Cardiac muscle cell (in vitro differentiated cells and primary cell): ENCODE results near the gene RYR1. TPM values are rescaled to one million over a fixed set of nuclear protein-coding genes. Genes with fewer than 3 reads are reported as not detected.
"Not testable (repeated sequence)": the region's sequence is repeated elsewhere in the genome, so short reads cannot be mapped to it uniquely, and the experiment has no call there.

Source experiments
- DNase-seq, 2 donors: peaks; one replicate each; pipeline versions ENCODE4 v3.0.0 to v3.0.0-alpha.2; 2010 to 2017; ENCODE audit warnings: low read depth in 1 of 2, low spot score in 1 of 2
- H3K27ac ChIP-seq: fragments of 200-600 bp; sonication (generic); 2 replicates; pipeline ENCODE4 v1.5.1; 2016
- H3K27me3 ChIP-seq: fragments of 200-600 bp; sonication (generic); 2 replicates; pipeline ENCODE4 v1.6.0; 2016; ENCODE audit warnings: control low read depth
- H3K36me3 ChIP-seq: fragments of 200-600 bp; sonication (generic); 2 replicates; pipeline ENCODE4 v1.5.1; 2016; ENCODE audit warnings: control low read depth
- H3K4me1 ChIP-seq: fragments of 200-600 bp; sonication (generic); 2 replicates; pipeline ENCODE4 v1.8.1; 2017; ENCODE audit warnings: low read depth, mild to moderate bottlenecking, mixed run types
- H3K4me3 ChIP-seq: fragments of 200-600 bp; sonication (generic); 2 replicates; pipeline ENCODE4 v1.5.1; 2016; ENCODE audit warnings: mild to moderate bottlenecking
- H3K9me3 ChIP-seq: fragments of 200-600 bp; sonication (generic); 2 replicates; pipeline ENCODE4 v1.5.1; 2017; ENCODE audit warnings: low read depth, mild to moderate bottlenecking, control low read depth
- CTCF ChIP-seq: IDR thresholded peaks from 2 replicates; pipeline ENCODE4 v1.5.1; 2012; ENCODE audit warnings: low read depth, mild to moderate bottlenecking, low read length
- polyA plus RNA-seq: library from polyadenylated mRNA; unstranded; fragments of >200 nt; fragmentation: Nextera tagmentation; extraction: Ambion mirVana; gene quantifications from 2 replicates; pipeline ENCODE4 v1.2.1, GENCODE V29; 2016
- total RNA-seq: library from RNA; depleted of rRNA; stranded (reverse); fragments of >200 nt; gene quantifications from 2 replicates; pipeline ENCODE4 v1.2.3, GENCODE V29; 2016

The RYR1 gene
- total and polyA plus RNA-seq, 2 experiments from 2014 or later = 0.71 to 12.8 TPM

GRCh38 chr19:38550376-38550775, 116.9 kb downstream of the RYR1 start:
- Histone ChIP-seq H3K27ac (no peak overlapping the region), H3K27me3 (no peaks in the 10 kb centered on the region), H3K4me1 (no peaks in the 10 kb centered on the region), H3K4me3 (no peak overlapping the region), H3K36me3 (no peaks in the 10 kb centered on the region), H3K9me3 (no peaks in the 10 kb centered on the region)
- no peak for DNase-seq
- no peak for TF ChIP-seq CTCF

DNA sequence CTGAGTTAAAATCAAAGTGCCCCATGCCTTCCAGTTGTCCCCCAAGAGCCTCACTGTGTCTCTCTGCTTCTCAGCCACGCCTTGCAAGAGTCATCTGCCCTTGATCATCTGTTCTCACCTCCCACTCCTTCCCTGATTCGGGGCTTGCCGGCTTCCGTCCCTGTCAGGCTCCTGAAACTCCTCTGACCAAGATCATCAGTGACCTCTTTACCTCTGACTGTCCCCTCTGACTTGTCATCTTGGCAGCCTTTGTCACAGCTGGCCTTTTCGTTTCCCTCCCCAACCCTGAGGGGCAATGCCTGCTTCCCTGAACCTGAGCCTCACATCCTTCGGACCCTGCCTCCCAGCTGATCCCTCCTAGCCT, 117.9 kb downstream of the RYR1 start:
- H3K4me3 ChIP-seq = no peak overlapping the region
- H3K9me3 ChIP-seq = no peaks in the 10 kb centered on the region
- no peaks in the 10 kb centered on the region for H3K36me3 ChIP-seq
- no peaks in the 10 kb centered on the region for H3K27me3 ChIP-seq
- TF ChIP-seq CTCF = no peak
- no peaks in the 10 kb centered on the region for H3K4me1 ChIP-seq
- H3K27ac ChIP-seq = no peak overlapping the region
- DNase-seq = no peak

DNA sequence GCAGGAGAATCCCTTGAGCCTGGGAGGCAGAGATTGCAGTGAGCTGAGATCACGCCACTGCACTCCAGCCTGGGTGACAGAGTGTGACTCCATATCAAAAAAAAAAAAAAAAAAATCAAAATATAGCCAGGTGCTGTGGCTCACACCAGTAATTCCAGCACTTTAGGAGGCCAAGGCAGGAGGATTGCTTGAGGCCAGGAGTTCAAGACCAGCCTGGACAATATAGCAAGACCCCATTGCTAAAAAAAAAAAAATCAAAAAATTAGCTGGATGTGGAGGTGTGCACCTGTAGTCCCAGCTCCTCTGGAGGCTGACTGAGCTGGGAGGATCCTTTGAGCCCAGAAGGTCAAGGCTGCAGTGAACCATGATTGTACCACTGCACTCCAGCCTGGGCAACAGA, 119.7 kb downstream of the RYR1 start:
- H3K27ac ChIP-seq, H3K36me3 ChIP-seq, H3K4me3 ChIP-seq, H3K27me3 ChIP-seq, H3K9me3 ChIP-seq, DNase-seq, H3K4me1 ChIP-seq: not testable (repeated sequence)

DNA sequence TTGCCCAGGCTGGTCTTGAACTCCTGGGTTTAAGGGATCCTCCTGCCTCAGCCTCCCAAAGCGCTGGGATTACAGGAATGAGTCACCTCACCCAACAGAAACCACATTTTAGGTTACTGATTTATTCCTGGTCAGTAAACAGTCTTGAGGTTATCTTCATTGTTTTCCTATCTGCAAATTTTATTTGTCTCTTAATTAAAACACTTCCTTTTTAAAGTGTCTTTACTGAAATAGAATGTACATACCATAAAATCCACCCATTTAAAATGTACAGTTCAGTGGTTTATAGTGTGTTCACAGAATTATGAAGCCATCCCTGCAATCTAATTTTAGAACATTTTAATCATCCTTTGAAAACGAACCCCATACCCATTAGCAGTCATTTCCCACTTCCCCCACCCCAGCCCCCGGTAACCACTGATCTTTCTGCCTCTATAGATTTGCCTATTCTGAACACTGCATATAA, 121.2 kb downstream of the RYR1 start:
- Histone ChIP-seq H3K9me3 (no peaks in the 10 kb centered on the region), H3K27ac (no peak overlapping the region)
- no peak for DNase-seq

GRCh38 chr19:38555200-38555599, 121.7 kb downstream of the RYR1 start:
- no peak overlapping the region for H3K27ac ChIP-seq
- DNase-seq = no peak
- H3K4me3 ChIP-seq = no peak overlapping the region
- TF ChIP-seq CTCF = no peak
- no peaks in the 10 kb centered on the region for H3K27me3 ChIP-seq
- no peaks in the 10 kb centered on the region for H3K4me1 ChIP-seq
- H3K36me3 ChIP-seq = no peaks in the 10 kb centered on the region
- no peaks in the 10 kb centered on the region for H3K9me3 ChIP-seq

More for the DNA sequence above, 121.2 kb downstream of the RYR1 start:
- TF ChIP-seq CTCF = no peak
- no peaks in the 10 kb centered on the region for H3K36me3 ChIP-seq
- no peak overlapping the region for H3K4me3 ChIP-seq
- H3K27me3 ChIP-seq = no peaks in the 10 kb centered on the region
- H3K4me1 ChIP-seq = no peaks in the 10 kb centered on the region

- no peaks in the 10 kb centered on the region for H3K36me3 ChIP-seq
These were observed 123.2 kb downstream of the RYR1 start for GRCh38 chr19:38556521-38557174.

More at GRCh38 chr19:38556521-38557174, 123.2 kb downstream of the RYR1 start:
- Histone ChIP-seq H3K9me3 (no peaks in the 10 kb centered on the region), H3K27ac (no peak overlapping the region), H3K4me1 (no peaks in the 10 kb centered on the region), H3K4me3 (no peak overlapping the region), H3K27me3 (no peaks in the 10 kb centered on the region)
- DNase-seq = peak in 1 of 2 donors; percentile 21
- TF ChIP-seq CTCF = peak; percentile 19
